ENCODE measurements around the gene CDKAL1.
"Not testable (repeated sequence)": the region's sequence is repeated elsewhere in the genome, so short reads cannot be mapped to it uniquely, and the experiment has no call there.

CDKAL1 gene

GRCh38 chr6:20744911-20745557 is 210.8 kb downstream of the CDKAL1 start:
- no peak for DNase-seq (ENCODE audit: low read depth, low spot score)

- no peak for DNase-seq (ENCODE audit: low read depth, low spot score)
These were observed 211.8 kb downstream of the CDKAL1 start for GRCh38 chr6:20746024-20746423.

GRCh38 chr6:20746805-20747558 is 212.7 kb downstream of the CDKAL1 start:
- DNase-seq (ENCODE audit: low read depth, low spot score): no peak

GRCh38 chr6:20747991-20748390 is 213.7 kb downstream of the CDKAL1 start:
- no peak for DNase-seq (ENCODE audit: low read depth, low spot score)

- DNase-seq (ENCODE audit: low read depth, low spot score): no peak
These were observed 217.2 kb downstream of the CDKAL1 start for GRCh38 chr6:20751293-20751935.

- DNase-seq (ENCODE audit: low read depth, low spot score): no peak
These were observed 221.4 kb downstream of the CDKAL1 start for GRCh38 chr6:20755631-20756030.

- not testable (repeated sequence) for DNase-seq (ENCODE audit: low read depth, low spot score)
These were observed 222.4 kb downstream of the CDKAL1 start for GRCh38 chr6:20756584-20757147.

GRCh38 chr6:20757761-20758160 is 223.5 kb downstream of the CDKAL1 start:
- no peak for DNase-seq (ENCODE audit: low read depth, low spot score)

- no peak for DNase-seq (ENCODE audit: low read depth, low spot score)
These were observed 229.0 kb downstream of the CDKAL1 start for GRCh38 chr6:20763296-20763695.

GRCh38 chr6:20769631-20770030 is 235.4 kb downstream of the CDKAL1 start:
- no peak for DNase-seq (ENCODE audit: low read depth, low spot score)

- no peak for DNase-seq (ENCODE audit: low read depth, low spot score)
These were observed 236.5 kb downstream of the CDKAL1 start for GRCh38 chr6:20770773-20771172.

GRCh38 chr6:20771409-20771808 is 237.2 kb downstream of the CDKAL1 start:
- peak; percentile 23 for DNase-seq (ENCODE audit: low read depth, low spot score)

GRCh38 chr6:20773822-20774221 is 239.6 kb downstream of the CDKAL1 start:
- DNase-seq (ENCODE audit: low read depth, low spot score): no peak

GRCh38 chr6:20775981-20776380 is 241.7 kb downstream of the CDKAL1 start:
- no peak for DNase-seq (ENCODE audit: low read depth, low spot score)

GRCh38 chr6:20777801-20778200 is 243.5 kb downstream of the CDKAL1 start:
- no peak for DNase-seq (ENCODE audit: low read depth, low spot score)

- no peak for DNase-seq (ENCODE audit: low read depth, low spot score)
These were observed 244.2 kb downstream of the CDKAL1 start for GRCh38 chr6:20778459-20778858.

GRCh38 chr6:20778912-20779311 is 244.7 kb downstream of the CDKAL1 start:
- no peak for DNase-seq (ENCODE audit: low read depth, low spot score)

GRCh38 chr6:20789162-20789561 is 254.9 kb downstream of the CDKAL1 start:
- DNase-seq (ENCODE audit: low read depth, low spot score): no peak

GRCh38 chr6:20790032-20790791 is 256.0 kb downstream of the CDKAL1 start:
- DNase-seq (ENCODE audit: low read depth, low spot score): no peak

GRCh38 chr6:20791074-20791473 is 256.8 kb downstream of the CDKAL1 start:
- no peak for DNase-seq (ENCODE audit: low read depth, low spot score)

GRCh38 chr6:20791944-20792343 is 257.7 kb downstream of the CDKAL1 start:
- DNase-seq (ENCODE audit: low read depth, low spot score): no peak

GRCh38 chr6:20793174-20793573 is 258.9 kb downstream of the CDKAL1 start:
- DNase-seq (ENCODE audit: low read depth, low spot score): no peak
